K562 (cell line): ENCODE results near the gene UCP3. TPM values are rescaled to one million over a fixed set of nuclear protein-coding genes. Genes with fewer than 3 reads are reported as not detected.

Experiments
- ATAC-seq: fragments of 200-7000 bp; cut with Tn5 transposase; 3 replicates; pipeline ENCODE4 v1.9.1; 2020; ENCODE audit warnings: moderate library complexity
- BruUV-seq: library from RNA; stranded (reverse); fragments of 400-500 nt; replicated peaks from 2 replicates; lab custom pipeline; 2021; lab: Mats Ljungman, UMichigan
- CTCF ChIA-PET: fragments of 300-600 bp; formaldehyde crosslinking; extraction: SDS; loops from one replicate; lab custom pipeline; 2021; ENCODE audit warnings: low intra/inter-chr PET ratio; lab: Yijun Ruan, JAX
- POLR2A ChIA-PET: fragments of 300-600, 350-650 bp; sonication (Branson Sonifier 250); formaldehyde crosslinking; extraction: SDS; loops from one replicate; lab custom pipeline; 2021; ENCODE audit warnings: antibody characterized with exemption, inconsistent platforms; lab: Yijun Ruan, JAX
- DNase-seq, 4 experiments: peaks; one replicate each; pipeline versions ENCODE4 v3.0.0 to v3.0.0-alpha.2; 2011 to 2018; ENCODE audit warnings: low spot score in 3 of 4, mixed read lengths in 3 of 4; ENCODE audit errors: extremely low read depth in 1 of 4
- FAIRE-seq: peaks from 2 replicates; lab custom pipeline; 2011; peaks lifted over from hg19 to GRCh38; lab: Jason Lieb, UNC
- H2AFZ ChIP-seq: 2 replicates; pipeline ENCODE4 v1.6.0; 2011; ENCODE audit warnings: low read depth, low read length, control low read depth, inconsistent platforms
- H3K27ac ChIP-seq: fragments of 200-600 bp; 3 replicates; pipeline ENCODE4 v1.8.0; 2011; ENCODE audit warnings: low read depth, mild to moderate bottlenecking, control low read depth, inconsistent platforms, low read length, moderate library complexity, mixed read lengths; ENCODE audit errors: extremely low read depth
- H3K27me3 ChIP-seq, 2 experiments: fragments of 300-600 bp in 1 of 2; 2 replicates in 1 of 2; 3 replicates in 1 of 2; pipeline versions ENCODE4 v1.6.0 to v1.8.0; 2011; ENCODE audit warnings: inconsistent platforms in 2 of 2, low read length in 2 of 2, mild to moderate bottlenecking in 1 of 2, mixed read lengths in 1 of 2, moderate library complexity in 1 of 2; ENCODE audit not compliant: control insufficient read depth in 2 of 2, insufficient read depth in 2 of 2
- H3K36me3 ChIP-seq: fragments of 300-600 bp; 3 replicates; pipeline ENCODE4 v1.8.0; 2011; ENCODE audit warnings: mild to moderate bottlenecking, low read length, inconsistent platforms; ENCODE audit not compliant: control insufficient read depth, insufficient read depth
- H3K4me1 ChIP-seq, 2 experiments: fragments of 200-600 bp in 1 of 2; replicated peaks in 1 of 2; 2 replicates in 1 of 2; 3 replicates in 1 of 2; pipeline versions ENCODE4 v1.5.1 to v1.8.0; 2011; ENCODE audit warnings: inconsistent platforms in 2 of 2, low read length in 2 of 2, mild to moderate bottlenecking in 1 of 2, mixed read lengths in 1 of 2, moderate library complexity in 1 of 2; ENCODE audit not compliant: control insufficient read depth in 2 of 2, insufficient read depth in 2 of 2
- H3K4me2 ChIP-seq: 2 replicates; pipeline ENCODE4 v1.6.1; 2011; ENCODE audit warnings: low read length, control low read depth, inconsistent platforms, mixed read lengths; ENCODE audit not compliant: insufficient read depth
- H3K4me3 ChIP-seq: fragments of 200-600 bp; sonication (generic), shearing (Covaris generic); 2 replicates; pipeline ENCODE4 v1.5.1; 2016; ENCODE audit warnings: control low read depth, inconsistent platforms
- H3K79me2 ChIP-seq: fragments of 200-600 bp; 3 replicates; pipeline ENCODE4 v1.8.0; 2011; ENCODE audit warnings: low read length, inconsistent platforms; ENCODE audit not compliant: control insufficient read depth, insufficient read depth
- H3K9ac ChIP-seq, 2 experiments: 2 replicates each; pipeline versions ENCODE4 v1.6.0 to v1.6.1; 2011; ENCODE audit warnings: low read depth in 2 of 2, low read length in 2 of 2, control low read depth in 1 of 2, inconsistent platforms in 1 of 2, mild to moderate bottlenecking in 1 of 2, mixed read lengths in 1 of 2; ENCODE audit not compliant: insufficient read depth in 1 of 2
- H3K9me1 ChIP-seq: one replicate; pipeline ENCODE4 v1.6.0; 2011; ENCODE audit warnings: inconsistent platforms, mild to moderate bottlenecking, low read length, moderate library complexity; ENCODE audit not compliant: control insufficient read depth, insufficient read depth
- H3K9me3 ChIP-seq: replicated peaks from 2 replicates; pipeline ENCODE4 v1.5.1; 2011; ENCODE audit warnings: low read depth, low read length, inconsistent platforms; ENCODE audit not compliant: control insufficient read depth, insufficient read depth
- H4K20me1 ChIP-seq: replicated peaks from 2 replicates; pipeline ENCODE4 v1.6.1; 2011; ENCODE audit warnings: low read length, inconsistent platforms, mixed read lengths; ENCODE audit not compliant: control insufficient read depth, insufficient read depth
- CHCHD3 ChIP-seq: fragments of 250-450 bp; sonication (Bioruptor Pico); IDR thresholded peaks from 2 replicates; pipeline ENCODE4 v2.1.2; 2022; ENCODE audit warnings: mild to moderate bottlenecking
- CREB3L1 ChIP-seq: fragments of 450-650 bp; IDR thresholded peaks from 2 replicates; pipeline ENCODE4 v1.6.1; 2014; ENCODE audit warnings: low read depth, mild to moderate bottlenecking, moderate library complexity, borderline replicate concordance
- CREM ChIP-seq: IDR thresholded peaks from 2 replicates; pipeline ENCODE4 v1.6.1; 2014; ENCODE audit warnings: antibody characterized with exemption, low read depth
- EZH2 ChIP-seq: IDR thresholded peaks from 2 replicates; pipeline ENCODE4 v1.6.1; 2012; ENCODE audit warnings: low read depth, mild to moderate bottlenecking, inconsistent platforms, low read length, borderline replicate concordance
- LARP7 ChIP-seq: fragments of 450-650 bp; IDR thresholded peaks from 2 replicates; pipeline ENCODE4 v1.6.1; 2016
- NFE2L1 ChIP-seq: fragments of 450-650 bp; IDR thresholded peaks from 2 replicates; pipeline ENCODE4 v1.6.1; 2016; ENCODE audit warnings: missing genetic modification characterization, low read depth, mild to moderate bottlenecking, missing compliant biosample characterization, moderate library complexity, borderline replicate concordance
- NFIC ChIP-seq: fragments of 450-650 bp; IDR thresholded peaks from 2 replicates; pipeline ENCODE4 v1.6.1; 2017; ENCODE audit warnings: mild to moderate bottlenecking, inconsistent platforms
- RBM25 ChIP-seq: fragments of 200-400 bp; formaldehyde crosslinking; IDR thresholded peaks from 2 replicates; pipeline ENCODE4 v1.6.1; 2018; ENCODE audit warnings: low read length, low read depth, moderate library complexity; ENCODE audit not compliant: severe bottlenecking
- SMARCA4 ChIP-seq: fragments of 450-650 bp; IDR thresholded peaks from 2 replicates; pipeline ENCODE4 v1.6.1; 2016
- TSC22D4 ChIP-seq: fragments of 450-650 bp; IDR thresholded peaks from 2 replicates; pipeline ENCODE4 v1.6.1; 2016; ENCODE audit warnings: missing genetic modification characterization, missing biosample characterization, control low read depth
- USF1 ChIP-seq: sonication (generic); formaldehyde crosslinking; IDR thresholded peaks from 2 replicates; pipeline ENCODE4 v1.9.0; 2022; ENCODE audit warnings: mild to moderate bottlenecking, missing genetic modification reagents
- ZFP36 ChIP-seq: fragments of 150-350 bp; IDR thresholded peaks from 2 replicates; pipeline ENCODE4 v1.6.1; 2018; ENCODE audit warnings: low read length, low read depth; ENCODE audit not compliant: partially characterized antibody
- ZNF239 ChIP-seq: fragments of 250-450 bp; sonication (Bioruptor Pico); IDR thresholded peaks from 2 replicates; pipeline ENCODE4 v1.4.0; 2020; ENCODE audit warnings: mild to moderate bottlenecking
- ZNF668 ChIP-seq: fragments of 250-450 bp; sonication (Bioruptor Pico); IDR thresholded peaks from 2 replicates; pipeline ENCODE4 v1.8.0; 2022; ENCODE audit warnings: mild to moderate bottlenecking, inconsistent platforms
- WGBS: fragments of 100-300 bp; shearing (Covaris generic); methylation state at CpG from one replicate; pipeline ENCODE4 v1.1.6; 2016; ENCODE audit warnings: low coverage, mixed read lengths; ENCODE audit not compliant: insufficient coverage; ENCODE audit errors: missing lambda C conversion rate; 5-methylcytosine and 5-hydroxymethylcytosine counted together
- in situ Hi-C: fragments of 300-500 bp; cut with MboI; formaldehyde crosslinking; loops from 4 replicates; pipeline ENCODE4 v1.15.0; 2018; ENCODE audit warnings: inconsistent platforms, mixed read lengths
- intact Hi-C: fragments of 100-400 bp; cut with micrococcal nuclease; formaldehyde crosslinking; loops from 2 replicates; pipeline ENCODE4 v1.14.2; 2022
- polyA plus RNA-seq, 8 experiments: library from polyadenylated mRNA; depleted of rRNA in 4 of 8; stranded (reverse) in 5 of 8; unstranded in 3 of 8; fragments of >200 nt; fragmentation: Nextera tagmentation in 2 of 8; fragmentation: Illumina TruSeq in 1 of 8; extraction: Ambion mirVana in 2 of 8; extraction: Trizol in 1 of 8; gene quantifications; 2 replicates each; pipeline versions ENCODE4 v1.2.1 to v1.2.3, GENCODE V29; 2011 to 2014; ENCODE audit warnings: inconsistent platforms in 1 of 8, missing spikeins in 1 of 8
- total RNA-seq, 7 experiments: library from RNA; depleted of rRNA in 6 of 7; stranded (reverse); fragments of >200 nt in 6 of 7; fragmentation: Illumina TruSeq in 2 of 7; extraction: Trizol in 2 of 7; gene quantifications; 2 replicates each; pipeline versions ENCODE4 v1.2.1 to v1.2.3, GENCODE V29; 2011 to 2021; ENCODE audit warnings: low replicate concordance in 1 of 7

Gene UCP3
- total and polyA plus RNA-seq, 9 of the 15 experiments (the other 6 are each of a cell fraction or from before 2014, with no cell fraction given) = 0.05 to 0.65 (median 0.25) TPM; not detected in 2

GRCh38 chr11:74037309-74037708, 28.4 kb upstream of the UCP3 start:
- Histone ChIP-seq H3K9me3 (no peaks in the 10 kb centered on the region), H3K4me1 (no peaks in the 10 kb centered on the region), H3K4me3 (no peak overlapping the region), H3K9me1 (no peaks in the 10 kb centered on the region), H3K4me2 (no peak overlapping the region), H4K20me1 (no peaks in the 10 kb centered on the region), H2AFZ (no peak overlapping the region), H3K79me2 (no peaks in the 10 kb centered on the region), H3K9ac (no peak overlapping the region), H3K36me3 (peaks cover 52% of the 10 kb centered on the region), H3K27ac (no peak overlapping the region), H3K27me3 (no peaks in the 10 kb centered on the region)
- no peak for ATAC-seq
- no peak for DNase-seq
- CTCF ChIA-PET = no interaction called here
- in situ Hi-C loops = no loop called here
- intact Hi-C loops = no loop called here
- TF ChIP-seq NFIC = 0 out of 2 replicates have a peak, but pooled peaks have one; percentile 9
- no peak for TF ChIP-seq CREM
- no TSS peak for BruUV-seq
- WGBS = 70% methylated on average over 4 of the region's 4 CpGs
- POLR2A ChIA-PET = interaction anchor here (2.1 kb wide), 1 partner anchor 15 kb away, joined by 5 read pairs; no protein-coding TSS in a partner anchor
- no peak for FAIRE-seq

- Histone ChIP-seq H3K27ac (no peak overlapping the region), H3K4me1 (no peaks in the 10 kb centered on the region), H2AFZ (no peak overlapping the region), H4K20me1 (no peaks in the 10 kb centered on the region), H3K4me2 (no peak overlapping the region), H3K27me3 (no peaks in the 10 kb centered on the region), H3K79me2 (no peaks in the 10 kb centered on the region), H3K36me3 (peaks cover 42% of the 10 kb centered on the region), H3K9me1 (no peaks in the 10 kb centered on the region), H3K4me3 (no peak overlapping the region), H3K9me3 (no peaks in the 10 kb centered on the region), H3K9ac (no peak overlapping the region)
- ChIA-PET CTCF (no interaction called here), POLR2A (interaction anchor here (0.8 kb wide), 1 partner anchor 55 kb away, joined by 3 read pairs; no protein-coding TSS in a partner anchor)
- in situ Hi-C loops (no loop called here), intact Hi-C loops (no loop called here)
- DNase-seq (no peak), FAIRE-seq (no peak), ATAC-seq (no peak)
- no TSS peak for BruUV-seq
- 18% methylated on average over 1 of the region's 1 CpG for WGBS
- no peak for TF ChIP-seq ZNF668 (CRISPR knock-in tag)
- no peak for TF ChIP-seq CHCHD3 (CRISPR knock-in tag)
- no peak for TF ChIP-seq NFE2L1 (tag)
- TF ChIP-seq ZFP36 = peak; percentile 83
- no peak for TF ChIP-seq TSC22D4 (tag)
- TF ChIP-seq EZH2 = no peak
- TF ChIP-seq SMARCA4 = no peak
- no peak for TF ChIP-seq USF1 (CRISPR knock-in tag)
- TF ChIP-seq LARP7 = no peak
- no peak for TF ChIP-seq ZNF239
- no peak for TF ChIP-seq CREB3L1
- peak; percentile 52 for TF ChIP-seq RBM25
These were observed 26.4 kb upstream of the UCP3 start for GRCh38 chr11:74035264-74035663.
